ENCODE results near the gene RPIA.
A peak's percentile ranks its signal among the peaks of the same experiment; 100 is the strongest.

The RPIA gene

DNA sequence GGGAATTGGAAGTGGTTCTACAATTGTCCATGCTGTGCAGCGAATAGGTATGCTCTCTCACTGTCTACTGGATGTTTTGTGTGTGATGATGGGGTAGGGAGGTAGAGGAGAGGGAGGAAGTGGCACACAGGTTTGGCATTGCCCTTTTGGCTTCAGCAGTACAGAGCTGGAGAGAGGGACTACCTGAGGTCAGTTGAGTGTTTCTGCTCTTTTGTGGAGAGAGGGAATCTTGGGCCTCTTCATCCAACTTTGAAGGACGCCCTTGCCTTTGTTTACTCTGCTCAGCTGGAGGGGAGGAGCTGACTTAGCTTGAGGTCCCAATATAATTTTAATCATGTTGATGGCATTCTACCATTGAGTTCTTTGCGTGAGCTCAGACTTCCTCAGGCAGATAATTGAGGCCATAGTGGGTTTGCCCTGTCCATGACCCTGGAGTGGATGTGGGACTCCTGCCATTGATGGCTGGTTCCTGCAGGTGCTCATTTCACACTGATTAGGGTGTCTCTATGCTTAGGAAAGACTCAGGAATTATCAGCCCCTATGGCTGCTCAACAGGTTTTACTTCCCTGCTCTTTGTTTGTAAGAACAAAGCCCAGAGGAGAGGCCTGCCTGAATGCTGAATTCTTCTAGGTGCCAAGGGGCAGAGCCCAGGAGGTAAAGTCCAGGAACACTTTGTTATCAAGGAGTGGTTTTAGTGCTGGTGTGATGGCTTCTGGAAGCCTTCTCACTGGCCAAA, 7.2 kb downstream of the RPIA start:
- DNase-seq (ENCODE audit: low spot score in 2 of 2) (no peak), ATAC-seq (no peak)
- peaks cover 32% of the 10 kb centered on the region for H3K4me1 Mint-ChIP-seq
- H3K9me3 Mint-ChIP-seq = no peaks in the 10 kb centered on the region
- no peak overlapping the region for H3K4me3 Mint-ChIP-seq
- peak overlapping the region; percentile 65 for H3K27ac Mint-ChIP-seq
- H3K36me3 Mint-ChIP-seq = peaks cover 32% of the 10 kb centered on the region

DNA sequence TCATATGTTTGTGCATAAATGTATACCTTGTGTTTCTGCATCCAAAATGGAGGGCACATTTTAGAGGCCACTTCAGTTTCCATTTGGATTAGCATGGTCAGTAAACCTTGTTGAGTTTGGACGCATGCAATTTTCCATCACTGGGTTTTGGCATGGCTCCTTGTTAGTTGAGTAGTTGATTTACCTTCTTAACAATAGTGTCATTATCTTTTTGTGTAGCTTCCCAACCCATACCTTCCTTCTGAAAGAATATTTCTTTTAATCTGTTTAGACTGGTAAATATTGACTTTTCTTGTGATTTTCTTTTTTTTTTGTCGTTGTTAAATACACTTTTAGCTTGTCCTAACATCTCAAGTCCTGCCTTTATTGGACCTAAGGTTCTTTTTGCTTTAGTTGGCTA, 15.5 kb downstream of the RPIA start:
- no peak overlapping the region for H3K27ac Mint-ChIP-seq
- DNase-seq (ENCODE audit: low spot score in 2 of 2) = no peak
- no peaks in the 10 kb centered on the region for H3K9me3 Mint-ChIP-seq
- peaks cover 17% of the 10 kb centered on the region for H3K36me3 Mint-ChIP-seq
- peaks cover 6% of the 10 kb centered on the region for H3K4me1 Mint-ChIP-seq
- H3K4me3 Mint-ChIP-seq = no peak overlapping the region
- ATAC-seq = no peak

DNA sequence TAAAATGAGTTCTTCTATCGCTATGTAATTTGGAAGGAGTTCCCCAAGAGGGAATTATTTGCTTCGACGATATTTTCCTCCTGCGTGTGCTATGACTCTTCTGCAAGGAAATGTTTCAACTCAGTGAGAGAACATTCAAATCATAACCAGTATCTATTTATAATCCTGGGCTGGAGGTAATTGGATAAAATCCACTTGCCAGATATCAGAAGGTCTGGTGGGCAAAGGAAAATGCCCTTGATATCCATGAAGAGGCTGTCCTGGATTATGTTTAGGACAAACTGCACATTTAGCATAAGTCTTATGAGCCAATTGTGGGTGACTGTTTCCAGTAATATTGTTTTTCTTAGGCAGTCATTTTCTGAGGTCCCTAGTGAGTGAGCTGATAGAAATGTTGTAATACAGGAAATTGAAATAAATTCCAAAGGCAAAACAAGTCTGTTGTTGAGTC, 17.7 kb downstream of the RPIA start:
- DNase-seq (ENCODE audit: low spot score in 2 of 2) = no peak
- Mint-ChIP-seq H3K36me3 (peaks cover 26% of the 10 kb centered on the region), H3K4me1 (peaks cover 6% of the 10 kb centered on the region), H3K4me3 (no peak overlapping the region), H3K27ac (peak overlapping the region; percentile 52), H3K9me3 (no peaks in the 10 kb centered on the region)
- ATAC-seq = no peak

DNA sequence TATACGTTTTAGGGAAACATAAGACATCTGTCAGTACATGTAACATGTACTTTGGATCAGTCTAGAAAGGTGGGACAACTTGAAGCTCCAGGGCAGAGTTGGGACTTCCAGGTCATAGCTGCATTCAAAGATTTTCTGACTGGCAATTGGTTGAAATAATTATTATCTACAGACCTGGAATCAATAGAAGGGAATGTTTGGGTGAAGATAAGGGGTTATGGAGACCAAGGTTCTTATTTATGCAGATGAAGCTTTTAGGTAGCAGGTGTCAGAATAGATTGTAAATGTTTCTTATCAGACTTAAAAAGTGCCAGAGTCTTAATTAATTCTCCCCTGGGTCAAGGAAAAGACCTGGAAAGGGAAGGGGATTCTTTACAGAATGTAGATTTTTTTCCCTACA, 19.8 kb downstream of the RPIA start:
- H3K4me3 Mint-ChIP-seq = no peak overlapping the region
- DNase-seq (ENCODE audit: low spot score in 2 of 2) = no peak
- no peak for ATAC-seq
- H3K4me1 Mint-ChIP-seq = peaks cover 6% of the 10 kb centered on the region
- no peak overlapping the region for H3K27ac Mint-ChIP-seq
- no peaks in the 10 kb centered on the region for H3K9me3 Mint-ChIP-seq
- H3K36me3 Mint-ChIP-seq = peaks cover 19% of the 10 kb centered on the region

DNA sequence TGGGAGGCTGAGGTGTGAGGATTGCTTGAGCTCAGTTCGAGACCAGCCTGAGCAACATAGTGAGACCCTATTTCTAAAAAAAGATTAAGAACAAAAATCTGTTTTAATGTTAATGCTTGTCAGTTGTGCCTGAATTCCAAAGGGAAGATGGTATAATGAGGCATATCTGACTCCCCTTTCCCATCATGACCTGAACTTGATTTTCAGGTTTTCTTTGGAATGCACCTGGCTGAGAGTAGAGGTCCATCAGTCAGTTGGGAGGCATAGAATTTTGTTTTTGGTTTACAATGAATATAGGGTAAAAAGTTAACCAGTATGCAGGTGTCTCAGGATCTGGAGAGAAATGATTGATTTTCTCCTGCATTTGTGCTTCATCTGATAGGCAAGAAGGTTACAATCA, 20.4 kb downstream of the RPIA start:
- H3K4me3 Mint-ChIP-seq = no peak overlapping the region
- peaks cover 6% of the 10 kb centered on the region for H3K4me1 Mint-ChIP-seq
- ATAC-seq (no peak), DNase-seq (ENCODE audit: low spot score in 2 of 2) (no peak)
- H3K36me3 Mint-ChIP-seq = peaks cover 19% of the 10 kb centered on the region
- H3K9me3 Mint-ChIP-seq = no peaks in the 10 kb centered on the region
- H3K27ac Mint-ChIP-seq = no peak overlapping the region

DNA sequence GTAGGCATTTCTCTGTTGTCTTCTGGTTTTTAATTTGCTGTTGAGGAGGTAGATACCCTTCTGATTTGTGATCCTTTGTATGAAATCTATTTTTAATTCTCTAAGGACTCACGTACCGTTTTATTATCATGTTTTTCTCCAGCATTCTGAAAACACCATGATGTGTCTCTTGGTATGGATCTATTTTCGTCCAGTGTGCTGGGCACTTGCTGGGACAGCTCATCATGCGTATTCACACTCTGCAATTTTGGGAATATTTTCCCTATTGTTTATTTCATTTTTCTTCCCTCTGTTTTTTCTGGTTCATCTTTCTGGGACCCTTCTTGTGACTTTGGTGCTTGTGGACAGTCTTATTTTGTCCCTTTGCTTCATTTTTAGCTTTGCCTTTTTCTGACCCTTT, 21.9 kb downstream of the RPIA start:
- Mint-ChIP-seq H3K4me1 (peaks cover 6% of the 10 kb centered on the region), H3K4me3 (no peak overlapping the region), H3K36me3 (peaks cover 19% of the 10 kb centered on the region), H3K9me3 (no peaks in the 10 kb centered on the region), H3K27ac (no peak overlapping the region)
- ATAC-seq (no peak), DNase-seq (ENCODE audit: low spot score in 2 of 2) (no peak)

DNA sequence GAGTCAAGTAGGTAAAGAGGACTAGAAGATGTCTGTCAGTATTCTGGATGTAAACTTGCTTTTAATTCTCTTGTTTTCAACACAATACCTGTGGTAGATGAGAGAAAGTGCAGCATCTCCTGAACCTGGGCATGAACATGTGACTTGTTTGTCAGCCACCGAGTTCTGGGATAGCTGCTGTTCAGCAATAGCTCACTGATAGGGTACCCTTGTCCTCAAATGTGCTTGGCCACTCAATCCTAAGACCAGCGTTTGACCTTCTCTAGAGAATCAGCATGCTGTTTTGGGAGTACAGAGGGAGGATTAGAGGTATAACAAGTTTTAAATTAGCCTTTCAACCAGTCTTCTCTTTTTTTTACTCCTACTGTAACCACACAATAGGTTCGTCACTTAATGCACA, 23.2 kb downstream of the RPIA start:
- H3K4me1 Mint-ChIP-seq = peaks cover 6% of the 10 kb centered on the region
- no peak overlapping the region for H3K4me3 Mint-ChIP-seq
- peaks cover 19% of the 10 kb centered on the region for H3K36me3 Mint-ChIP-seq
- no peak overlapping the region for H3K27ac Mint-ChIP-seq
- no peak for ATAC-seq
- H3K9me3 Mint-ChIP-seq = no peaks in the 10 kb centered on the region
- DNase-seq (ENCODE audit: low spot score in 2 of 2) = no peak

DNA sequence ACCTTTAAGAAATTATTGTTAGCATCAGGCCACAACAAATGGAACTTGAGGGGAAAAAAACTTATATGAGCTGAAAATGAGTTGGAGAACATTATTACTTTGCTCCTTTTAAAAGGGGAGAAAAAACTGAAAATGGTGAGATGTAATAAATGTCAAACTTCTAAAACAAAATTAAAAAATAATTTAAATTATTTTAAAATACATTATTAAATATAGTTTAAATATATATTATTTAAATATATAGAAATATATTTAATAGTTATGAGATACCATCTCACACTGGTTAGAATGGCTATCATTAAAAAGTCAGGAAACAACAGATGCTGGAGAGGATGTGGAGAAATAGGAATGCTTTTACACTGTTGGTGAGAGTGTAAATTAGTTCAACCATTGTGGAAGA, 28.9 kb downstream of the RPIA start:
- H3K4me1 Mint-ChIP-seq = peaks cover 20% of the 10 kb centered on the region

DNA sequence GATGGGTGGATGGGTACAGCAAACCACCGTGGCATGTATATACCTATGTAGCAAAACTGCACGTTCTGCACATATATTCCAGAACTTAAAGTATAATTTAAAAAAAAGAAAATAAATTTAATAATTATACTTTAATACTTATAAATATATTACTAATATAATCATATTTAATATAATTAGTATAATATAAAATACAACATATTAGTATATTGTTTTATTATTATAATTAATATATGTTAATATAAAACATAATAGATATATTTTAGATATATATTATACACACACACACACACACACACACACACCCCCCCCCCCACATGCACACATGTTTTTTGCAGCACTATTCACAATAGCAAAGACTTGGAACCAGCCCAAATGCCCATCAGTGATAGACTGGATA, 29.8 kb downstream of the RPIA start:
- Mint-ChIP-seq H3K9me3 (no peaks in the 10 kb centered on the region), H3K4me3 (no peak overlapping the region), H3K36me3 (peaks cover 4% of the 10 kb centered on the region), H3K27ac (no peak overlapping the region), H3K4me1 (peaks cover 27% of the 10 kb centered on the region)
- ATAC-seq = no peak
- DNase-seq (ENCODE audit: low spot score in 2 of 2) = no peak

More for the DNA sequence above, 28.9 kb downstream of the RPIA start:
- Mint-ChIP-seq H3K27ac (no peak overlapping the region), H3K4me3 (no peak overlapping the region), H3K9me3 (no peaks in the 10 kb centered on the region), H3K36me3 (no peaks in the 10 kb centered on the region)
- ATAC-seq (no peak), DNase-seq (ENCODE audit: low spot score in 2 of 2) (no peak)

DNA sequence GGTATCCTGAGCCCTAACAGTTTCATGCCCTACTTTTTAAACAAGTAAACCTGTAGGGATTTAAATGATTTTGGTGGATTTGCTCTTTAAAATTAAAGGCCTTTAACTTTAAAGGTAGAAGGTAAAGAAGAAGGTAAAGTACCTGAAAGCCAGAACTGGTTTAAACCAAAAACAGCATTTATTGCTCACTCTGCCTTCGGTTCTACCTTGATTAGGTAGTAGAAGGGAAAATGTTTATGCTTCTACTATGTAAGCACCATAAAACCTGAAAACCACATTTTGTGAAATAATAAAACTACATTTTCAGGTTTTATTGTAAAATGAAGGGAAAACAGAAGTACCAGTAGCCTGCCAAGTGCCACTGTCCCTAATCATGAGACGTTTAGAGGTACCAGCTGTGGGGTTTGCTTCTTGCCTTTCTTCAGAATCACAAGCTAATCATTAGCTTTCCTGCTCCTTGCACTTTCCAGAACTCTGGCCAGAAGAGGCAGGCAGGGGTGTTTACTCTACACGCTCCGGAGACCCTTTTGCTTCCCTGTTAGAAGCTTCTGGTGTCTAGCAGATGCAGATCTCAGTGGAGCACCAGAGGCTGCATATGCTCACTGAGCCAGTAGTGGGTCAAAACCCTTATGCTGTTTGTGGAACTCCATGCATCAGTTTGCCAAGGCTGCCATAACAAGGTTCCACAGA, 33.3 kb downstream of the RPIA start:
- DNase-seq (ENCODE audit: low spot score in 2 of 2) (no peak), ATAC-seq (no peak)
- Mint-ChIP-seq H3K9me3 (no peaks in the 10 kb centered on the region), H3K36me3 (peaks cover 4% of the 10 kb centered on the region), H3K27ac (no peak overlapping the region), H3K4me3 (no peak overlapping the region), H3K4me1 (peaks cover 44% of the 10 kb centered on the region)

DNA sequence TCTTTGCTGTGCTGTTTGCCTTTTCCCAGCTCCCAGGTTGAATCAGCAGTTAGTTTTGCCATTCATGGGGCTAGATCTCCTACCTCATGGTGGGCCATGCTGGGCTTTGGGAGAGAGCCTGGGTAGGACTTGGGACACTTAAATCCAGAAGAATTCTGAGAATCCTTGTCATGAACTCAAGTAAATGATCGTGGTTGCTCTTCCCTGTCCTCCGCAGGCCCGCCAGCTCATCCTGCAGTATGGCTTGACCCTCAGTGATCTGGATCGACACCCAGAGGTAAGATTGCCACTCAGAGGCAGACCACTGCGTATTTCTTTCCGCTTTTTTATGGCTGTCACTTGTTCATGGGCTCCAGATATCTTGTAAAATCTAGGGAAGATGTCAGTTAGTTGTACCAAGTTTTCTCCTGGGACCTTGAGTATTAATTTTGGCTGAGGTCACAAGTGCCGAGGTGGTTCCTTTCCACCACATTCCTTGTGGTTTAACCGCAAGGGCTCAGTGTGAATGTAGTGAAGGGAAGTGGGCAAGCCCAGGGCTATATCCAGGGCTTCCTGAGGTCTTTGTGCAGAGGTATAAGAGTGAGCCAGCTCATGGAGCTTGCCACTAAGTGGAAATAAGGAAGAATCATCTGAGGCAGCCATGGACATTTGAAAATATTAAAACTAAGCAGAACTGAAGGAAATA, 37.7 kb downstream of the RPIA start:
- peak overlapping the region; percentile 72 for H3K27ac Mint-ChIP-seq

DNA sequence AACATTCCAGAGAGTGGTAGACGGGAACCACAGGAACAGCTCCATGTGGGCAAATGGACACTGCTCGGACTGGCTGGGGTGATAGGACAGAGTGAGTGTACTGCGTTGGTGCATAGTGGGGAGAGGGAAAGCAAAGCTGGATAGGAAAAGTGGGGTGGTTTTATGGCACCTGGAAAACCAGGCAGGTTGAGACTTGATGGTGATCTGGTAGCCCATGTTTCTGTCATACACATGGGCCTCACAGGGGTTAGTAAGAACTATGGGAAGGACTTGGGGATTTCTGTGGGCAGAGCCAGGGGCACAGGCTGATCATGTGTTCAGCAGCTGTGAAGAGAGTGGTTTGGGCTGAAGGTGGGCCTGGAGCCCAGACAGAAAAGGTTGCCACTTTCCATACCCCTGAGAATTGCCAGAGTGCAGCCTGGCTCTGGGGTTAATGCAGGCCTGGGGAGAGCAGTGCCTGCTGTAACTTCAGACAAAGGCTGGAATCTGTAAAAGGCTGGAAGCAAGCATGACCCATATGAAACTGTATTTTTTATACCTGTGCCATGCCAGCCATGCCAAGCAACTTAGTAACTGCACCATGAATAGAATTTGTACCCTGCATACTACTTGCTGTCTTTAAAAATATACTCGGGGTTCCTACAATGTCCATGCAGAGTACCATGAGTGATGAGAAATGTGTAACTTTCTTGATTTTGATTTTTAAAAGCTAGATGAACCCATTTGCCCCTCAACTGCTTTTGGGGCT, 41.9 kb downstream of the RPIA start:
- Mint-ChIP-seq H3K4me3 (no peak overlapping the region), H3K36me3 (peaks cover 40% of the 10 kb centered on the region), H3K27ac (peak overlapping the region; percentile 85), H3K4me1 (peaks cover 20% of the 10 kb centered on the region), H3K9me3 (no peaks in the 10 kb centered on the region)
- no peak for DNase-seq (ENCODE audit: low spot score in 2 of 2)
- no peak for ATAC-seq

More for the DNA sequence above, 37.7 kb downstream of the RPIA start:
- Mint-ChIP-seq H3K4me3 (no peak overlapping the region), H3K9me3 (no peaks in the 10 kb centered on the region), H3K36me3 (peaks cover 10% of the 10 kb centered on the region), H3K4me1 (peaks cover 35% of the 10 kb centered on the region)
- DNase-seq (ENCODE audit: low spot score in 2 of 2) = no peak
- ATAC-seq = no peak

DNA sequence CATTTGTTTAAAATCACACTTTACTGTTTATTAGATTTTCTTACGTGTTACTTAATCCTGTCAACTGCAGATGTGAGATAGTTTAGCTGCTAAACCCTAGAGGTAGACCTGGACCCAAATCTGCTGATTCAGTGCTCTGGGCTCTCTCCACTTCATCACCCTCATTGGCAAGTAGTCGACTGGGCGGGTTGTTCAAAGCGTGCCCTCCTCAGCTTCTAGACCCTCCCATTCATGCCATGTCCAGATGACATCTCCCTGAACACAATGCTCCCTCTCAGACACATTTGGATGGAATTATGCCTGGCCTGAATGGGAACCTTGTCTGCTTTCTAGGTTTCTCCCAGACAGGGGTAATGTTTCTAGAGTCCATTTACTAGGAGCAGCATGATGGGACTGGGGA, 43.7 kb downstream of the RPIA start:
- DNase-seq (ENCODE audit: low spot score in 2 of 2) (no peak), ATAC-seq (no peak)
- H3K4me3 Mint-ChIP-seq = no peak overlapping the region
- H3K9me3 Mint-ChIP-seq = no peaks in the 10 kb centered on the region
- peaks cover 52% of the 10 kb centered on the region for H3K36me3 Mint-ChIP-seq
- H3K27ac Mint-ChIP-seq = peak overlapping the region; percentile 85
- H3K4me1 Mint-ChIP-seq = peaks cover 8% of the 10 kb centered on the region

DNA sequence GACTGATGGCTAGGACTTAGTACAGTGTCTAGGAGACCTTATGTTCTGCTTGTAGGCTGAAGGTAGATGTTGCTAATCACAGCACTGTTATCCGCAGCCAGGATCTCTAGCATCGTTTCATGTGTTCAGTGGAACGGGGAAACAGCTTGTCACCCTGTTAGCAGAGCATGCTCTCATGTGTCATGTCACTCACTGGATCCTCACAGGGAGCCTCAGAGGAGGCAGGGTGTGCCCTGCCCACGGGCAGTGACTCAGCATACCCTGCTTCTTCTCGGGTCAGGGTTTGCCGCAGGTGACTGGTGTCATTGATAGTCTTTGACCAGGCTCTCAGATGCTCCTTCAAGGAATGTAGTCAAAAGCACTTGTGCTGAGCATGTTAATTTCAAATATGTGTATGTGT, 44.4 kb downstream of the RPIA start:
- DNase-seq (ENCODE audit: low spot score in 2 of 2) (peak in 1 of 2 donors; percentile 46), ATAC-seq (peak; percentile 87)
- Mint-ChIP-seq H3K9me3 (no peaks in the 10 kb centered on the region), H3K4me3 (no peak overlapping the region), H3K36me3 (peaks cover 59% of the 10 kb centered on the region), H3K27ac (peak overlapping the region; percentile 85), H3K4me1 (peaks cover 8% of the 10 kb centered on the region)

DNA sequence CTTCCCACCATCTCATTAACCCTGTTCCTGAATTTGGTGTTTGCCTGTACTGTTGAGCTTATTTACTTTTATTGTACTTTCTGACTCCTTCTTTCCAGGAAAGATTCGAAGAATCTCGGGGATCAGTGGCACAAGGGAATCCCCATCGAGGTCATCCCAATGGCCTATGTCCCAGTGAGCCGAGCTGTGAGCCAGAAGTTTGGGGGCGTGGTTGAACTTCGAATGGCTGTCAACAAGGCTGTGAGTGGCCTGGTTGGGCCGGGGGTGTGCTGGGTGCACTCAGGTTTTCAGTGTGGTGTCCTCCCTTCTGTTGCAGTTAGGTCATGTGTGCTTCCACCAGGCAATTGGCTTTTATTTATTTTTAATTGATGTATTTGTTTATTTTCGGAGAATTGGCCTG, 45.0 kb downstream of the RPIA start:
- Mint-ChIP-seq H3K36me3 (peaks cover 65% of the 10 kb centered on the region), H3K4me1 (peaks cover 8% of the 10 kb centered on the region), H3K27ac (peak overlapping the region; percentile 85), H3K4me3 (no peak overlapping the region), H3K9me3 (no peaks in the 10 kb centered on the region)
- no peak for ATAC-seq
- no peak for DNase-seq (ENCODE audit: low spot score in 2 of 2)

Measured in stimulated activated effector memory CD8-positive, alpha-beta T cell treated with anti-CD3 and anti-CD28 coated beads, Interleukin-12 subunit alpha, Interleukin-12 subunit beta, amount 100 ng/mL, for 72 hours (primary cell).